ENCODE measurements around the gene F2. TPM values are rescaled to one million over a fixed set of nuclear protein-coding genes. Genes with fewer than 3 reads are reported as not detected.

Gene F2
- total RNA-seq, 1 donor from 2014 or later, result not detected

- DNase-seq (ENCODE audit: low read depth in 2 of 2), result no peak
Observed at GRCh38 chr11:46741600-46742484, 22.8 kb downstream of the F2 start.

DNA sequence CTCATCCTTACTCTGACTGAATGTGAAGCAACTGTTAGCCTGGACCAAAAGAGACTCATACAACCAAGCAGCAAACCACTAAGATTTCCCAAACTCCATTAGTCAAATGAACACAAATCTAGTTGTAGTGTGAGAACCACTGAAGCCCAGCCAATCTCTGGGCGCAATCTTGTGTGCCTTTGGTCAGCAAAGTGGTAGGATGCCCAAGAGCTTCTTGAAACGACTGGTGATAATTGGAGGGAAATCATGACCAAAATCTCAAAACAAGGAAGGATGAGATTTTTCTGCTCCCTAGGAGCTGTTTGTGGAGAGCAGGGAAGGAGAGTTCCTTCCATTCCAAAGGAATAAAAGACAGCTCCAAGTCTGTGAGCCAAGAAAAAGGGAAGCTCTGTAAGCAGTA is 24.0 kb downstream of the F2 start:
- DNase-seq (ENCODE audit: low read depth in 2 of 2), result no peak

- DNase-seq (ENCODE audit: low read depth in 2 of 2), result no peak
Observed at GRCh38 chr11:46743693-46744339, 24.8 kb downstream of the F2 start.

GRCh38 chr11:46745328-46745727 is 26.3 kb downstream of the F2 start:
- DNase-seq (ENCODE audit: low read depth in 2 of 2), result no peak

- no peak for DNase-seq (ENCODE audit: low read depth in 2 of 2)
Observed at GRCh38 chr11:46745995-46746394, 27.0 kb downstream of the F2 start.

- no peak for DNase-seq (ENCODE audit: low read depth in 2 of 2)
Observed at GRCh38 chr11:46747150-46747549, 28.1 kb downstream of the F2 start.

DNA sequence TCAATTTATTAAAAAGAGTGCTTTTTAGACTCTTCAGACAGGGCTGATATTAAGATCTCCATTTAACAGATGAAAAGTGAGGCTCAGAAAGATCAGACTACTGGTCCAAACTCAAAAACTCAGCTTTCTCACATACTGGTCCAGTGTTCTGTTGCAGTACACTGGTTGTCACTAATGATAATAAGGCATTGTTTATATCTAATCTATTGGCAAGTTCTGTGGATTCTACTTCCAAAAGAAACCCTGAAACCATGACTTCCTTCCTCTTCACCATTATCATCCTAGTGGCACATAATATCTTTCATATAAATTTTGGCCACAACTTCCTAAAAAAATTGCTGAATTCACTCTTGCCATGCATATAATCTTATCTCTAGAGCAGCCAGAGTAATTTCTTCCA is 36.9 kb downstream of the F2 start:
- peak in 1 of 2 donors; percentile 11 for DNase-seq (ENCODE audit: low read depth in 2 of 2)

DNA sequence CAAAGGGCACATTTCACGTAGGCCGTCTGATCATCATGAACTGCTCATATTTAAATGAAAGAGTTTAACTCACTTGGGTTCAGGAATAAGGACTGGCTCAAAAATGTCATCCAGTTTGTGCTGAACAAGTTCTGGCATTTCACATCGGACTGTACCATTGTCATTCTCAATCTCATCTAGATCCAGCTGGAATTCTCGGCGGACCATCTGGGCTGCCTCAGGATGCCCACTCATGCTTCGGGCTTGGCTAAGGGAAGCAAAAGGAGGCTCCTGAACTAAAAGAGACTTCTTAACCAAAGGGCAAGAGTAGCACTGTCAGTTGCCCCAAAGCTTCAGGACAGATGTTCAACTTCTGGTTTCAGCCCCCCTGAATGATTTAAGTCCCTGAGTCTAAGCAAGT is 40.2 kb downstream of the F2 start:
- DNase-seq (ENCODE audit: low read depth in 2 of 2), result no peak

GRCh38 chr11:46760429-46761128 is 41.6 kb downstream of the F2 start:
- no peak for DNase-seq (ENCODE audit: low read depth in 2 of 2)

DNA sequence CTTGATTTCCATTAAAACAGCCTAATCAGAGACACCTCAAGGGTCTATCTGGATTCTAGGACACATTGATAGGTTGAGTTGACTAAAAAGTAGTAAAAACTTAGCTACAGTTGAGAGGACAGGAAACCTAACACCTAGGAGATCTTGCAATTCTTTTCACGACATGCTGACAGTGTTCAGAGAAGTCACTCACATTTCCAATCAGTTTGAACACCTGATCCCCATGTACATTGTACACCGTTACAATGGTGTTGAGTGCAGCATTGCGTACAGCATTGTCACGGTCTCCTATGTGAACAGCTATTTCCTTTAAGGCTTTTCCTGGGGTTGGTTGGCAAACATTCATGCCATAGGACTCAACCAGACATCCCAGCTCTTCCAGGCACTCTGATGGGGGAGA is 42.8 kb downstream of the F2 start:
- no peak for DNase-seq (ENCODE audit: low read depth in 2 of 2)

DNA sequence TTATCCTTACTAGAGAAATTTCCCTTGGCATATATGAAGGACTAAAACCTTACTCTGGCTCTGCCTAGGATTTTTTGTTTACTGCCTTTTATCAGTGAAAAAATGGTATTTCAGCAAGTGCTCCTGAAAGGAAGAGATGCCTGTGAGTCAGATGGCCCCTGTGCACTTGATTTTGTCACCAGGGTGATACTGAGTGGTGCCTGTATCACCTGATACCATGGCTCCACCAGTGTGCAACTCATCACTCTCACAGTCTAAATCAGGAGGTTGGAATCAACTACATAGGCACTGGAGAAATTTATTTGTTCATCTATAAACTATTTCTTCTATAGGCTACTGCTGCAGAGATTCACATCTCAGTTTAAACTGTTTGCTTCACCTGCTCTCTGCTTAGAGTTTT is 43.2 kb downstream of the F2 start:
- no peak for DNase-seq (ENCODE audit: low read depth in 2 of 2)

DNA sequence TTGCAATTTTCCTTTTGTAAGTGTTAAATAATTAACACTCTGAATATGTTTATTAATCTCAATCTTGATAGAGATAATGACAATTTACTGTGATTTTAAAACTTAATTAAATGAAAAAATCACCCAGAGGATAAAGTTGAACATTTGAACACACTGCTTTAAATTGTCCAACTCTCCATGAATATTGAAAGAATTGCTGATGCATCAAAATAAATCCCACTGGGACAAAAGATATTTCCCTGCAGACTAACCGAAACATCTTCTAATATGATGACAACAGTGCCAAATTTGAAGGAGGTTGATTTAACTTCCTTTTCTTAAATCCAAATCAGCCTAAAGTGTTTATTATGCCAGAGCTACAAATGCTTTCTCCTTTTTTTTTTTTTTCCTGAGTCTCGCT is 47.6 kb downstream of the F2 start:
- no peak for DNase-seq (ENCODE audit: low read depth in 2 of 2)

DNA sequence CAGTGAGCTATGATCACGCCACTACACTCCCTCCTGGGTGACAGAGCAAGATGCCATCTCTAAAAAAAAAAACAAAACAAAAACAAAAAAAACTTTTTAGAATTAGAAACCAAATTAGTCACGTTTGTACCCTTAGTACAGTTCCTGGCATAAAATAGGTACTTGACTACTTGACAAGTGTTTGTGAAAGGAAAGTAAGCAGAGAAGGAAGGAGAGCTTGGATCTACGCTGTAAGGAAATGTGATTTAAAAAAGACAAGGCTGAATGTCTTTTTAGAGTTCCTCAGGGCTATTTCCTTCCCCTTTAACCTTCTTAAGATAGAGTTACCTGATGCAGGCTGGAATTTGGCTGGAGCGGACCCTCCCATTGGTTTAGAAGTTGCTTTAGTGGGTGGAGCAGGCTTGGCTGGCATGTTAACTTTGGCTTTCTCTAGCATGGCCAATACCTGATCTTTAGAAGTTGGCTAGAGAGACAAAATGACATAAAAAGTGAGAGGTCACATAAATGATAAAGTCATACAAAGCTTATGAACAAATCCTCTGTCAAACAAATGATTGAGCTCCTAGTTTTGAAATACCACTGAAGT is 50.7 kb downstream of the F2 start:
- DNase-seq (ENCODE audit: low read depth in 2 of 2), result no peak

- DNase-seq (ENCODE audit: low read depth in 2 of 2), result no peak
Observed at GRCh38 chr11:46776878-46777277, 57.9 kb downstream of the F2 start.

DNA sequence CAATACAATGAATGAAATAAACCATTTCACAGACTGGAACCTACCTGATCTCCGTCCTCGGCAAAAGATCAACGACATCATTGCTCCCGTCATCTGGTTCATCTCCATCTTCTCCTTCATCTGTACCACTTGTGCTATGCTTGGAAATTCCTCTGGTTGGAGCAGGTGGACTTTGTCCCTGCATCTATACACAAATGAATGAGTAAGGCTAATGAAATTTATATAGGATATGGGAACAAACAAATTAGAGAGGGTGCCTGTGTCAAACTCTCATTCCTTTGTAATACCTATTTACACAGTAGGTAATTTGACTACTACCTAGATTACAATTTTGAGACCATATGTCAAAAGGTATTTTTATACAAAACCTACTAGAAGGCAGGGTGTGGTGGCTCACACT is 59.4 kb downstream of the F2 start:
- no peak for DNase-seq (ENCODE audit: low read depth in 2 of 2)

Other genes with a start within 250 kb of the F2 start
- 13.5 and 16.3 TPM in 2 replicates for gene AMBRA1, start 125.2 kb upstream of the F2 start, total RNA-seq
- 3.0 and 5.2 TPM in 2 replicates for gene HARBI1, start 102.0 kb upstream of the F2 start, total RNA-seq
- gene ATG13, start 101.7 kb upstream of the F2 start, total RNA-seq, result 46.3 and 61.1 TPM in 2 replicates
- gene ARHGAP1, start 18.6 kb upstream of the F2 start, total RNA-seq, result 20.4 and 32.5 TPM in 2 replicates
- gene ZNF408, start 18.2 kb upstream of the F2 start, total RNA-seq, result 2.8 and 5.1 TPM in 2 replicates
- gene CKAP5, start 127.1 kb downstream of the F2 start, total RNA-seq, result 47.4 and 61.4 TPM in 2 replicates
- 0.76 and 0.77 TPM in 2 replicates for gene LRP4, start 199.3 kb downstream of the F2 start, total RNA-seq
- gene CSTPP1, start 217.5 kb downstream of the F2 start, total RNA-seq, result 9.4 and 14.0 TPM in 2 replicates